ENCODE data around the gene SVEP1.
"Not testable (repeated sequence)": the region's sequence is repeated elsewhere in the genome, so short reads cannot be mapped to it uniquely, and the experiment has no call there.

SVEP1 gene

GRCh38 chr9:110579034-110579861 is at the start of gene SVEP1:
Gene SVEP1 (minus strand): TSS chr9:110579741. CDS start chr9:110579543, 198 bp downstream.
- peak; percentile 81 for DNase-seq (ENCODE audit: low read depth)

GRCh38 chr9:110626101-110626829 is 46.7 kb upstream of the SVEP1 start:
- peak; percentile 96 for DNase-seq (ENCODE audit: low read depth)

- DNase-seq (ENCODE audit: low read depth), result peak; percentile 63
Observed at GRCh38 chr9:110623462-110624025, 44.0 kb upstream of the SVEP1 start.

GRCh38 chr9:110622368-110622767 is 42.8 kb upstream of the SVEP1 start:
- DNase-seq (ENCODE audit: low read depth), result no peak

GRCh38 chr9:110620726-110621125 is 41.2 kb upstream of the SVEP1 start:
- no peak for DNase-seq (ENCODE audit: low read depth)

GRCh38 chr9:110619831-110620230 is 40.3 kb upstream of the SVEP1 start:
- peak; percentile 39 for DNase-seq (ENCODE audit: low read depth)

- peak; percentile 70 for DNase-seq (ENCODE audit: low read depth)
Observed at GRCh38 chr9:110615498-110615897, 36.0 kb upstream of the SVEP1 start.

GRCh38 chr9:110614576-110614975 is 35.0 kb upstream of the SVEP1 start:
- not testable (repeated sequence) for DNase-seq (ENCODE audit: low read depth)

GRCh38 chr9:110606179-110606790 is 26.7 kb upstream of the SVEP1 start:
- DNase-seq (ENCODE audit: low read depth), result peak; percentile 53

- no peak for DNase-seq (ENCODE audit: low read depth)
Observed at GRCh38 chr9:110605565-110605964, 26.0 kb upstream of the SVEP1 start.

- peak; percentile 66 for DNase-seq (ENCODE audit: low read depth)
Observed at GRCh38 chr9:110604171-110604601, 24.6 kb upstream of the SVEP1 start.

- DNase-seq (ENCODE audit: low read depth), result no peak
Observed at GRCh38 chr9:110602281-110602680, 22.7 kb upstream of the SVEP1 start.

- DNase-seq (ENCODE audit: low read depth), result no peak
Observed at GRCh38 chr9:110601098-110601497, 21.6 kb upstream of the SVEP1 start.

- DNase-seq (ENCODE audit: low read depth), result peak; percentile 87
Observed at GRCh38 chr9:110599468-110599867, 19.9 kb upstream of the SVEP1 start.

- DNase-seq (ENCODE audit: low read depth), result no peak
Observed at GRCh38 chr9:110592044-110592830, 12.7 kb upstream of the SVEP1 start.

GRCh38 chr9:110591526-110591925 is 12.0 kb upstream of the SVEP1 start:
- peak; percentile 75 for DNase-seq (ENCODE audit: low read depth)

- peak; percentile 45 for DNase-seq (ENCODE audit: low read depth)
Observed at GRCh38 chr9:110590816-110591215, 11.3 kb upstream of the SVEP1 start.

- DNase-seq (ENCODE audit: low read depth), result peak; percentile 73
Observed at GRCh38 chr9:110588296-110588695, 8.8 kb upstream of the SVEP1 start.

- peak; percentile 57 for DNase-seq (ENCODE audit: low read depth)
Observed at GRCh38 chr9:110583237-110583636, 3.7 kb upstream of the SVEP1 start.

GRCh38 chr9:110582156-110582555 is 2.6 kb upstream of the SVEP1 start:
- no peak for DNase-seq (ENCODE audit: low read depth)

GRCh38 chr9:110580850-110581249 is 1.3 kb upstream of the SVEP1 start:
- peak; percentile 71 for DNase-seq (ENCODE audit: low read depth)

GRCh38 chr9:110579862-110580219 is 300 bp upstream of the SVEP1 start:
- peak; percentile 53 for DNase-seq (ENCODE audit: low read depth)
